ENCODE measurements around the gene GOLGA5.

GOLGA5 gene

DNA sequence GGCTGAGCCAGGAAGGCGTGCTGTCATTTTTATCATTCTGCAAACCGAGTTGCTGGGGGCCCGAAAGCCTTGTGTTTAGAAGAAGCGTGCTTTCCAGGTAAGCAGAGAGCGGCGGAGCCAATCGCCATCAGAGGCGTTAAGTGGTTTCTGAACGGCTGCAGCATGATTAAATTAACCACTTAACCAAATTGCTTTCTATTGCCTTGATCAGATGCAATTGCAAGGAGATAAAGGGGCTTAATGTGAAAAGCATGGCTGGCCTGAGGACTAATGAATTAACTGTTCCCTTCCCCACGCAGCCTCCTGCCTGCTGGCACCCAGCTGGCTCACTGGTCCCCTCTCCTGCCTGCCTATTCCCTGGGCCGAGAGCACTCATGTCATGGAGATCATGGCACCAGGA lies 92.2 kb downstream of the GOLGA5 start:
- DNase-seq (ENCODE audit: low read depth in 1 of 2, low spot score in 1 of 2): no peak
- no peak for TF ChIP-seq POLR2AphosphoS5 (IDR thresholded peaks at IDR 0.05; ENCODE audit: low read depth)
- no peak for TF ChIP-seq CTCF (IDR thresholded peaks at IDR 0.05; ENCODE audit: insufficient read depth, low read length)
- no peak for TF ChIP-seq REST (IDR thresholded peaks at IDR 0.05; ENCODE audit: insufficient replicate concordance, low read depth)
- TF ChIP-seq SPI1 (IDR thresholded peaks at IDR 0.05; ENCODE audit: borderline replicate concordance, low read depth): no peak
- no peak for TF ChIP-seq GABPA (IDR thresholded peaks at IDR 0.05; ENCODE audit: low read depth)
- Histone ChIP-seq H3K27me3 (ENCODE audit: insufficient read depth, poor library complexity, severe bottlenecking) (no peaks in the 10 kb centered on the region), H3K27ac (replicated peaks) (no peak overlapping the region), H3K4me3 (replicated peaks; ENCODE audit: insufficient read depth, low read length) (no peak overlapping the region)

DNA sequence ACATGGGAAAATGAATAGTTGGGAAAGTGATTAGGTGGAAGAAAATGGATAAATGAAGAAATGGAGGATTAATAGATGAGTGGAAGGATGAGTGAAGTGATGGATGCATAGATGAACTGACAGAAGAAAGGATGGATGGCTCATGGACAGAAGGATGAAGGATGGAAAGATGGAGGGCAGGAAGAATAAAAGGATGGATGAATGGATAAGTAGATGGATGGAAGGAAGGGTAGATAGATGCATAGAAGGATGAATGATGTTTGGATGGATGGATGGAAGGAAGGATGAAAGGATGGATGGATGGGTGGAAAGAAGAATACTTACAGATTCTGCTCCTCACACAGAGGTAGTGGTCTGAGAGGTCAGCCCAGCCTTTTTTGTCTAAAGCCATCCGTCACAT lies 93.1 kb downstream of the GOLGA5 start:
- no peak overlapping the region for H3K27ac ChIP-seq (replicated peaks)
- TF ChIP-seq GABPA (IDR thresholded peaks at IDR 0.05; ENCODE audit: low read depth): no peak
- TF ChIP-seq POLR2AphosphoS5 (IDR thresholded peaks at IDR 0.05; ENCODE audit: low read depth): no peak
- TF ChIP-seq SPI1 (IDR thresholded peaks at IDR 0.05; ENCODE audit: borderline replicate concordance, low read depth): no peak
- TF ChIP-seq CTCF (IDR thresholded peaks at IDR 0.05; ENCODE audit: insufficient read depth, low read length): no peak
- TF ChIP-seq REST (IDR thresholded peaks at IDR 0.05; ENCODE audit: insufficient replicate concordance, low read depth): no peak
- no peak for DNase-seq (ENCODE audit: low read depth in 1 of 2, low spot score in 1 of 2)

GRCh38 chr14:92888896-92889295 lies 94.8 kb downstream of the GOLGA5 start:
- H3K27ac ChIP-seq (replicated peaks): no peak overlapping the region
- no peak overlapping the region for H3K4me3 ChIP-seq (replicated peaks; ENCODE audit: insufficient read depth, low read length)
- peak; percentile 3 to 78 for DNase-seq (ENCODE audit: low read depth in 1 of 2, low spot score in 1 of 2)
- no peak for TF ChIP-seq REST (IDR thresholded peaks at IDR 0.05; ENCODE audit: insufficient replicate concordance, low read depth)
- TF ChIP-seq GABPA (IDR thresholded peaks at IDR 0.05; ENCODE audit: low read depth): no peak
- TF ChIP-seq POLR2AphosphoS5 (IDR thresholded peaks at IDR 0.05; ENCODE audit: low read depth): no peak
- no peak for TF ChIP-seq SPI1 (IDR thresholded peaks at IDR 0.05; ENCODE audit: borderline replicate concordance, low read depth)
- TF ChIP-seq CTCF (IDR thresholded peaks at IDR 0.05; ENCODE audit: insufficient read depth, low read length): no peak
- no peaks in the 10 kb centered on the region for H3K27me3 ChIP-seq (ENCODE audit: insufficient read depth, poor library complexity, severe bottlenecking)

More for the DNA sequence above, 93.1 kb downstream of the GOLGA5 start:
- Histone ChIP-seq H3K27me3 (ENCODE audit: insufficient read depth, poor library complexity, severe bottlenecking) (no peaks in the 10 kb centered on the region), H3K4me3 (replicated peaks; ENCODE audit: insufficient read depth, low read length) (no peak overlapping the region)

All from HL-60 (cell line).